ENCODE results near the gene PRCC. TPM values are rescaled to one million over a fixed set of nuclear protein-coding genes. Genes with fewer than 3 reads are reported as not detected.
A peak's percentile ranks its signal among the peaks of the same experiment; 100 is the strongest.

PRCC gene
- total and polyA plus RNA-seq, 2 of the 13 experiments (the other 11 are each of a cell fraction or from before 2014, with no cell fraction given): 24.2 to 40.5 TPM

DNA sequence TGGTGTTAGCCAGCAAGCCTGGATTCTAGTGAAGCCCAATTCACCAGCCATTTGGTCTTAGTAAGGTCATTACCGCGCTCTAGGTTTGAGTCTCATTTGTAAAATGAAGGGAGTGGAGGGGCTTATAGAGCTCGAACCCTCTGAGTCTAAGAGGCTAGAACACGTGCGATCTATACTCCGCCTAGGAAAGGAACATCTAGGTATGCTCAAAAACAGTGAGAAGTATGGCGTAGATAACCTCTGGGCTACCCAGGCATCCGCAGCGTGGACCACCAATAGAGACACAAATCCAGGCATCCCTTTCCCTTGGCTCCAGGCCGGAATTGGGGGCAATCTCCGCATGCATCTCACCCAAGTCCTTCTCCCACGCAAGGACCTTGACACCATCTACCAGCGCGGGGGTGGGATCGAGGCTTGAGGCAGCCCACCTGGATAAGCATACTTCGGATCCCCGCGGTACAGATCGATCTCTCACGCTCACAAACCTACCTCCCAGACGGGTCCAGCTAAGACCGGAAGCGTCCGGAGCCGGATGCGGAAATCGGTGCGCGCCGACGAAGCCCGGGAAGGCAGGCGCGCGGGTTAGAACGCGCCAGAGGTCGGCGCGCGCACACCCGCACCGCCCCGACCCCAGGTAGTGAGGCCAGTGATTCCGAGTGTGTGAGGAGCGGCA is 39.3 kb upstream of the PRCC start, which contains the start of gene METTL25B (continued):
- TF ChIP-seq ARID4A (CRISPR knock-in tag; IDR thresholded peaks at IDR 0.05; ENCODE audit: borderline replicate concordance) (peak; percentile 40; the same call in 1 of the 2 replicates), MXD4 (CRISPR knock-in tag; IDR thresholded peaks at IDR 0.05) (0 out of 2 replicates have a peak, but pooled peaks have one; percentile 22), ZNF782 (CRISPR knock-in tag; IDR thresholded peaks at IDR 0.05; ENCODE audit: borderline replicate concordance) (peak; percentile 33; the same call in 1 of the 2 replicates), PHF20 (CRISPR knock-in tag; IDR thresholded peaks at IDR 0.05) (peak; percentile 83), ZNF329 (CRISPR knock-in tag; IDR thresholded peaks at IDR 0.05; ENCODE audit: low read depth) (no peak), ZNF570 (CRISPR knock-in tag; IDR thresholded peaks at IDR 0.05; ENCODE audit: borderline replicate concordance) (no peak), ISX (CRISPR knock-in tag; conservative IDR thresholded peaks at IDR 0.05) (no peak), ZFX (CRISPR knock-in tag; IDR thresholded peaks at IDR 0.05; ENCODE audit: low read depth) (peak; percentile 71; the same call in 1 of the 2 replicates), SRF (IDR thresholded peaks at IDR 0.05; ENCODE audit: low read depth, low read length) (peak; percentile 9; the same call in 1 of the 2 replicates), ZSCAN25 (CRISPR knock-in tag; IDR thresholded peaks at IDR 0.05) (0 out of 2 replicates have a peak, but pooled peaks have one; percentile 24), ZNF225 (CRISPR knock-in tag; IDR thresholded peaks at IDR 0.05) (0 out of 2 replicates have a peak, but pooled peaks have one; percentile 70)
- TF ChIP-seq, protein P1, sequence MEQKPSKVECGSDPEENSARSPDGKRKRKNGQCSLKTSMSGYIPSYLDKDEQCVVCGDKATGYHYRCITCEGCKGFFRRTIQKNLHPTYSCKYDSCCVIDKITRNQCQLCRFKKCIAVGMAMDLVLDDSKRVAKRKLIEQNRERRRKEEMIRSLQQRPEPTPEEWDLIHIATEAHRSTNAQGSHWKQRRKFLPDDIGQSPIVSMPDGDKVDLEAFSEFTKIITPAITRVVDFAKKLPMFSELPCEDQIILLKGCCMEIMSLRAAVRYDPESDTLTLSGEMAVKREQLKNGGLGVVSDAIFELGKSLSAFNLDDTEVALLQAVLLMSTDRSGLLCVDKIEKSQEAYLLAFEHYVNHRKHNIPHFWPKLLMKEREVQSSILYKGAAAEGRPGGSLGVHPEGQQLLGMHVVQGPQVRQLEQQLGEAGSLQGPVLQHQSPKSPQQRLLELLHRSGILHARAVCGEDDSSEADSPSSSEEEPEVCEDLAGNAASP (CRISPR knock-in tag; IDR thresholded peaks at IDR 0.05; ENCODE audit: borderline replicate concordance): 0 out of 2 replicates have a peak, but pooled peaks have one; percentile 7
- TF ChIP-seq, protein P2, sequence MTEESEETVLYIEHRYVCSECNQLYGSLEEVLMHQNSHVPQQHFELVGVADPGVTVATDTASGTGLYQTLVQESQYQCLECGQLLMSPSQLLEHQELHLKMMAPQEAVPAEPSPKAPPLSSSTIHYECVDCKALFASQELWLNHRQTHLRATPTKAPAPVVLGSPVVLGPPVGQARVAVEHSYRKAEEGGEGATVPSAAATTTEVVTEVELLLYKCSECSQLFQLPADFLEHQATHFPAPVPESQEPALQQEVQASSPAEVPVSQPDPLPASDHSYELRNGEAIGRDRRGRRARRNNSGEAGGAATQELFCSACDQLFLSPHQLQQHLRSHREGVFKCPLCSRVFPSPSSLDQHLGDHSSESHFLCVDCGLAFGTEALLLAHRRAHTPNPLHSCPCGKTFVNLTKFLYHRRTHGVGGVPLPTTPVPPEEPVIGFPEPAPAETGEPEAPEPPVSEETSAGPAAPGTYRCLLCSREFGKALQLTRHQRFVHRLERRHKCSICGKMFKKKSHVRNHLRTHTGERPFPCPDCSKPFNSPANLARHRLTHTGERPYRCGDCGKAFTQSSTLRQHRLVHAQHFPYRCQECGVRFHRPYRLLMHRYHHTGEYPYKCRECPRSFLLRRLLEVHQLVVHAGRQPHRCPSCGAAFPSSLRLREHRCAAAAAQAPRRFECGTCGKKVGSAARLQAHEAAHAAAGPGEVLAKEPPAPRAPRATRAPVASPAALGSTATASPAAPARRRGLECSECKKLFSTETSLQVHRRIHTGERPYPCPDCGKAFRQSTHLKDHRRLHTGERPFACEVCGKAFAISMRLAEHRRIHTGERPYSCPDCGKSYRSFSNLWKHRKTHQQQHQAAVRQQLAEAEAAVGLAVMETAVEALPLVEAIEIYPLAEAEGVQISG (CRISPR knock-in tag; IDR thresholded peaks at IDR 0.05): peak; percentile 88
